ENCODE data around the gene IQCH.

Gene IQCH

GRCh38 chr15:67303490-67304363 lies 49.1 kb downstream of the IQCH start:
- no peaks in the 10 kb centered on the region for H3K79me2 ChIP-seq (ENCODE audit: low read length)
- H4K20me1 ChIP-seq (ENCODE audit: insufficient read depth, low read length), result no peaks in the 10 kb centered on the region
- no peak for TF ChIP-seq EZH2 (optimal IDR thresholded peaks at IDR 0.05; ENCODE audit: low read depth, low read length)
- TF ChIP-seq, protein P1, sequence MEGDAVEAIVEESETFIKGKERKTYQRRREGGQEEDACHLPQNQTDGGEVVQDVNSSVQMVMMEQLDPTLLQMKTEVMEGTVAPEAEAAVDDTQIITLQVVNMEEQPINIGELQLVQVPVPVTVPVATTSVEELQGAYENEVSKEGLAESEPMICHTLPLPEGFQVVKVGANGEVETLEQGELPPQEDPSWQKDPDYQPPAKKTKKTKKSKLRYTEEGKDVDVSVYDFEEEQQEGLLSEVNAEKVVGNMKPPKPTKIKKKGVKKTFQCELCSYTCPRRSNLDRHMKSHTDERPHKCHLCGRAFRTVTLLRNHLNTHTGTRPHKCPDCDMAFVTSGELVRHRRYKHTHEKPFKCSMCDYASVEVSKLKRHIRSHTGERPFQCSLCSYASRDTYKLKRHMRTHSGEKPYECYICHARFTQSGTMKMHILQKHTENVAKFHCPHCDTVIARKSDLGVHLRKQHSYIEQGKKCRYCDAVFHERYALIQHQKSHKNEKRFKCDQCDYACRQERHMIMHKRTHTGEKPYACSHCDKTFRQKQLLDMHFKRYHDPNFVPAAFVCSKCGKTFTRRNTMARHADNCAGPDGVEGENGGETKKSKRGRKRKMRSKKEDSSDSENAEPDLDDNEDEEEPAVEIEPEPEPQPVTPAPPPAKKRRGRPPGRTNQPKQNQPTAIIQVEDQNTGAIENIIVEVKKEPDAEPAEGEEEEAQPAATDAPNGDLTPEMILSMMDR (IDR thresholded peaks at IDR 0.05; ENCODE audit: low read length), result peak; percentile 60
- H3K9me3 ChIP-seq (replicated peaks; ENCODE audit: insufficient read depth, low read length), result no peaks in the 10 kb centered on the region
- H3K27me3 ChIP-seq (replicated peaks; ENCODE audit: insufficient read depth, low read length), result no peaks in the 10 kb centered on the region
- H3F3A ChIP-seq (ENCODE audit: insufficient read depth, low read length), result no peaks in the 10 kb centered on the region
- H3K36me3 ChIP-seq (replicated peaks; ENCODE audit: insufficient read depth, low read length), result no peaks in the 10 kb centered on the region
- H3K9ac ChIP-seq (ENCODE audit: low read length), result no peak overlapping the region
- no peaks in the 10 kb centered on the region for H3K4me1 ChIP-seq (ENCODE audit: low read length)
- H3K4me3 ChIP-seq (ENCODE audit: low read length), result no peak overlapping the region
- H2AFZ ChIP-seq (ENCODE audit: low read length), result no peak overlapping the region
- no peak overlapping the region for H3K27ac ChIP-seq (ENCODE audit: low read length)
- H3K9me2 ChIP-seq (replicated peaks; ENCODE audit: insufficient read depth, low read length), result no peaks in the 10 kb centered on the region
- H3K4me2 ChIP-seq (ENCODE audit: low read depth, low read length), result no peak overlapping the region
- peak; percentile 64 for DNase-seq

DNA sequence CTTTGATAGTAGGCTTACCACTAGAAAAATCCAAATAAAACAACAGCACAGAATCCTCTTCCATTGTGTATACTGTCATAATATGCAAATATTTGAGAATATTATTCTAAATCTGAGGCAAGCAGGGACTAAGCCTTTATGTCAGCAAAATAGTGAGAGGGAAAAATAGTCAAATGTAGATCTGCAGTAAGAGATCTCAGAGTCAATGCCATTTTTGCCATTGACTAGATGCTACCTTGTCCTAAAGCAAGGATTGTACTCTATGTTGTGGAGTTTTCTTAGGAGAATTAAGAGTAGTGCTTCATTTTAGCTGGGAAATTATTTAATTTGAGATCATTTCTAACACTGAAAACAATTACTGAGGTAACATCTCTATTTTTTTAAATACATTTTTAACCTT lies 50.2 kb downstream of the IQCH start:
- DNase-seq, result no peak
- no peak overlapping the region for H3K4me2 ChIP-seq (ENCODE audit: low read depth, low read length)
- no peaks in the 10 kb centered on the region for H3F3A ChIP-seq (ENCODE audit: insufficient read depth, low read length)
- no peak overlapping the region for H3K4me3 ChIP-seq (ENCODE audit: low read length)
- no peaks in the 10 kb centered on the region for H3K79me2 ChIP-seq (ENCODE audit: low read length)
- H3K4me1 ChIP-seq (ENCODE audit: low read length), result no peaks in the 10 kb centered on the region
- no peaks in the 10 kb centered on the region for H3K27me3 ChIP-seq (replicated peaks; ENCODE audit: insufficient read depth, low read length)
- H4K20me1 ChIP-seq (ENCODE audit: insufficient read depth, low read length), result no peaks in the 10 kb centered on the region
- H3K27ac ChIP-seq (ENCODE audit: low read length), result no peak overlapping the region
- no peak overlapping the region for H2AFZ ChIP-seq (ENCODE audit: low read length)
- TF ChIP-seq EZH2 (optimal IDR thresholded peaks at IDR 0.05; ENCODE audit: low read depth, low read length) (no peak), EZH2phosphoT487 (IDR thresholded peaks at IDR 0.05; ENCODE audit: low read length) (no peak)
- TF ChIP-seq, protein P1 (IDR thresholded peaks at IDR 0.05; ENCODE audit: low read length), result no peak
- H3K36me3 ChIP-seq (replicated peaks; ENCODE audit: insufficient read depth, low read length), result no peaks in the 10 kb centered on the region
- H3K9ac ChIP-seq (ENCODE audit: low read length), result no peak overlapping the region
- no peaks in the 10 kb centered on the region for H3K9me2 ChIP-seq (replicated peaks; ENCODE audit: insufficient read depth, low read length)
- no peaks in the 10 kb centered on the region for H3K9me3 ChIP-seq (replicated peaks; ENCODE audit: insufficient read depth, low read length)

GRCh38 chr15:67305506-67305905 lies 50.9 kb downstream of the IQCH start:
- no peak overlapping the region for H3K4me2 ChIP-seq (ENCODE audit: low read depth, low read length)
- H4K20me1 ChIP-seq (ENCODE audit: insufficient read depth, low read length), result no peaks in the 10 kb centered on the region
- H3K9me2 ChIP-seq (replicated peaks; ENCODE audit: insufficient read depth, low read length), result no peaks in the 10 kb centered on the region
- no peak overlapping the region for H2AFZ ChIP-seq (ENCODE audit: low read length)
- no peak overlapping the region for H3K27ac ChIP-seq (ENCODE audit: low read length)
- H3K79me2 ChIP-seq (ENCODE audit: low read length), result no peaks in the 10 kb centered on the region
- H3K36me3 ChIP-seq (replicated peaks; ENCODE audit: insufficient read depth, low read length), result no peaks in the 10 kb centered on the region
- no peaks in the 10 kb centered on the region for H3F3A ChIP-seq (ENCODE audit: insufficient read depth, low read length)
- no peaks in the 10 kb centered on the region for H3K27me3 ChIP-seq (replicated peaks; ENCODE audit: insufficient read depth, low read length)
- TF ChIP-seq EZH2phosphoT487 (IDR thresholded peaks at IDR 0.05; ENCODE audit: low read length) (no peak), EZH2 (optimal IDR thresholded peaks at IDR 0.05; ENCODE audit: low read depth, low read length) (no peak)
- TF ChIP-seq, protein P1 (IDR thresholded peaks at IDR 0.05; ENCODE audit: low read length), result no peak
- H3K9me3 ChIP-seq (replicated peaks; ENCODE audit: insufficient read depth, low read length), result no peaks in the 10 kb centered on the region
- no peaks in the 10 kb centered on the region for H3K4me1 ChIP-seq (ENCODE audit: low read length)
- no peak for DNase-seq
- H3K4me3 ChIP-seq (ENCODE audit: low read length), result no peak overlapping the region
- no peak overlapping the region for H3K9ac ChIP-seq (ENCODE audit: low read length)
